Astrocyte of the cerebellum (primary cell): ENCODE data around the gene SUN2.
A peak's percentile ranks its signal among the peaks of the same experiment; 100 is the strongest.

Source experiments
- DNase-seq: peaks from one replicate; pipeline ENCODE4 v3.0.0-alpha.2; 2011; ENCODE audit warnings: low read depth
- H3K4me3 ChIP-seq: 2 replicates; pipeline ENCODE4 v1.5.1; 2011; ENCODE audit warnings: mild to moderate bottlenecking, low read depth, low read length, moderate library complexity
- CTCF ChIP-seq: IDR thresholded peaks from 2 replicates; pipeline ENCODE4 v1.5.1; 2012; ENCODE audit warnings: low read length, low read depth, moderate library complexity, mild to moderate bottlenecking; ENCODE audit errors: missing control alignments
- in situ Hi-C: cut with HindIII; loops from 2 replicates; pipeline ENCODE4 v1.10.0; 2017; ENCODE audit warnings: low sequenced_read_pairs

SUN2 gene

GRCh38 chr22:38719196-38719595 lies 36.6 kb downstream of the SUN2 start:
- DNase-seq, result no peak
- no peak overlapping the region for H3K4me3 ChIP-seq
- no peak for TF ChIP-seq CTCF
- in situ Hi-C loops, result no loop called here

DNA sequence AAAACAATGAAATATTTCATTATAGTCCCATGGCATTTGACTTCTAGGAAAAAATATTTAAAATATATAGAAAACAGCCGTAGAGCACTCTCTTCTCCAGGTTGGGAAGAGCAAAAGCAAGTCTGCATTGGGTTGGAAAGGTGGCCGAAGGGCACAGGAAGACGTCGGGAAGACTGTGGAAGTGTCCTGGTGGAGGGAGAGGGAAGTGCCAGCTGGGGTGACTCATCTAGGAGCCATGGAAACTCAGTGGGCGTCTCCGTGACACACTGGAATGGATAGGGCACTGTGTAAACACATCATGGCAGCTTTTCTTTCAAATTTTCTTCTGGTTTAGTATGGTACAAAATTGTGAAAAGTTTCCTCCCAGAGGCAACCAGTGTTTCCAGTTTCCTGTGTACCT lies 37.4 kb downstream of the SUN2 start:
- in situ Hi-C loops, result no loop called here
- peak; percentile 73 for TF ChIP-seq CTCF
- DNase-seq, result no peak
- no peak overlapping the region for H3K4me3 ChIP-seq

- H3K4me3 ChIP-seq, result no peak overlapping the region
- no peak for TF ChIP-seq CTCF
- DNase-seq, result no peak
- in situ Hi-C loops, result no loop called here
Observed at GRCh38 chr22:38717244-38717643, 38.6 kb downstream of the SUN2 start.

DNA sequence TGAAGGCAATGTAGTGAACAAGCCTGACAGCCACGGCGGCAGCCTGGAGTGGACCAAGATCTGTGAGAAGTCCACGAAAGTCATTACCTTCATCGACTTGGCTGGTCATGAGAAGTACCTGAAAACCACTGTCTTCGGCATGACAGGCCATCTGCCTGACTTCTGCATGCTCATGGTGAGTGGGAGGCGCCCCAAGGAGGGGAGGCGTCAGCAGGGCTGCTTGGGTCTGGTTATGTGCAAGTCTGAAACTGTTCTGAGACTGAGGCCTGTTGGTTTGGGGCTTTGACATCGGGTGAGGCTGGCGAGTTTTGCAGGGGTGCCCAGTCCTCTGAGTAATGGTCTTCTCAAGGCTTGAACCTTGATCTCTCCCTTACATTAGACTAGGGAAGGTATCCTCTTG lies 39.0 kb downstream of the SUN2 start:
- in situ Hi-C loops, result no loop called here
- TF ChIP-seq CTCF, result no peak
- no peak for DNase-seq
- no peak overlapping the region for H3K4me3 ChIP-seq

GRCh38 chr22:38716271-38716670 lies 39.5 kb downstream of the SUN2 start:
- in situ Hi-C loops, result no loop called here
- no peak overlapping the region for H3K4me3 ChIP-seq
- DNase-seq, result no peak
- TF ChIP-seq CTCF, result no peak

DNA sequence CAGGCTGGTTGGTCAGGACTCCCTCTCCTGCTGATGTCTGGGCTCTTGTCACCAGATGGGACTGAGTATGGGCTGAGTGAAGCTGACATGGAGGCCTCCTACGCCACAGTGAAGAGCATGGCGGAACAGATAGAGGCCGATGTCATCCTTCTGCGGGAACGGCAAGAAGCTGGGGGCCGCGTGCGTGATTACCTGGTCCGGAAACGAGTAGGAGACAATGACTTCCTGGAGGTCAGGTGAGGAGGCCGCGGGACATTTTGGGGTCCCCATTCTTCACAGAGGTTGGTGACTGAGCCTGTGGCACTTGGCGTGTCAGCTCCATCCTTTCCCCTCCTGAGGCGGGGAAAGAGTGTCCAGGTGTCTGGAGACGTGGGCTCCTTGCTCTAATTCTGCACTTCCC lies 39.9 kb downstream of the SUN2 start:
- no peak overlapping the region for H3K4me3 ChIP-seq
- in situ Hi-C loops, result no loop called here
- no peak for TF ChIP-seq CTCF
- no peak for DNase-seq

- no peak for TF ChIP-seq CTCF
Observed at GRCh38 chr22:38715176-38715764, 40.5 kb downstream of the SUN2 start.

More at GRCh38 chr22:38715176-38715764, 40.5 kb downstream of the SUN2 start:
- in situ Hi-C loops, result no loop called here
- no peak for DNase-seq
- H3K4me3 ChIP-seq, result no peak overlapping the region
